DMS79 (cell line): ENCODE data around the gene SLIT3.
A peak's percentile ranks its signal among the peaks of the same experiment; 100 is the strongest.

Experiments
- DNase-seq: peaks from one replicate; lab custom pipeline; 2025; lab: John Stamatoyannopoulos, UW

SLIT3 gene

DNA sequence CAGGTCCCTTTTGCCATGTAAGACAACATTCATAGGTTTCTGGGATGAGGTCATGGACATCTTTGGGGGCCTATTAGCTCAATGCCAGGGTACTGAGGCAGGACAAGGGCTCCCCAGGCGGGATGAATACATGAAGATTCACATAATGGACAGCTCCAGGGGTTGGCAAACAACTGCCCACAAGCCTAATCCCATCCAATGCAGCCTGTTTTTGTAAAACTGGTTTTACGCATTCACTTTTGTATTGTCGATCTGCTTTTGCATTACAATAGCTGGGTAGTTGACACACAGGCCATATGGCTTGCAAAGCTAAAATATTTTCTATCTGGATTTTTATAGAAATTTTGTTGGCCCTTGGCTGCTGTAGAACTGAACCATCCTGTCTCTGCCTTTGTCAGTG, 473.3 kb downstream of the SLIT3 start:
- DNase-seq = no peak

GRCh38 chr5:168826246-168826725, 474.7 kb downstream of the SLIT3 start:
- DNase-seq = no peak

- no peak for DNase-seq
Measured at GRCh38 chr5:168822745-168823281, 478.1 kb downstream of the SLIT3 start.

DNA sequence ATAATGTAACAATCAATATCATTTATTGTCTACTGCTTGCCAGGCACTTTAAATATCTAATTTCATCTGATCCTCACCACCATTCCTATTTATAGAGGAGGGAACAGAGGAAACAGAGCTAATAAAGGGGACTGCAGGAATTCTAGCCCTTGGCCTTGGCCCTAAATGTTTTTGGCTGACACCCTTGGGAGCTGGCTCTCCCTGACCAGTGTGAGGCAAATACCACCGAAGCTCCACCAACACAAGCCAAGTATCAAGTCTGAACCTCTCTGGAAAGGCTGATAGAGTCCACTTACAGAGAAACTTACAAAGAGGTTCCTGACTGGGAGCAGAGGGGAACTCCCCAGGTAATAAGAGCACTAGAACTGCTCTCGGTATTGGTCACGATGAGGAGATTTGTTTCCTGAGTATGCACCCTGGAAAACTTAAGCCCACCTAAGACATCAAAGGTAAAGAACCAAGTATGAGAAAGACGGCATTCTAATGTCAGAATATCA, 478.6 kb downstream of the SLIT3 start:
- DNase-seq = no peak

GRCh38 chr5:168820874-168821273, 480.1 kb downstream of the SLIT3 start:
- no peak for DNase-seq

GRCh38 chr5:168819004-168819621, 481.8 kb downstream of the SLIT3 start:
- peak; percentile 24 for DNase-seq

GRCh38 chr5:168818558-168818957, 482.4 kb downstream of the SLIT3 start:
- DNase-seq = peak; percentile 61

GRCh38 chr5:168817591-168817990, 483.3 kb downstream of the SLIT3 start:
- no peak for DNase-seq

GRCh38 chr5:168816661-168817060, 484.3 kb downstream of the SLIT3 start:
- DNase-seq = no peak

GRCh38 chr5:168813184-168813968, 487.6 kb downstream of the SLIT3 start:
- no peak for DNase-seq

GRCh38 chr5:168810641-168811040, 490.3 kb downstream of the SLIT3 start:
- DNase-seq = no peak

GRCh38 chr5:168809218-168809617, 491.7 kb downstream of the SLIT3 start:
- no peak for DNase-seq

DNA sequence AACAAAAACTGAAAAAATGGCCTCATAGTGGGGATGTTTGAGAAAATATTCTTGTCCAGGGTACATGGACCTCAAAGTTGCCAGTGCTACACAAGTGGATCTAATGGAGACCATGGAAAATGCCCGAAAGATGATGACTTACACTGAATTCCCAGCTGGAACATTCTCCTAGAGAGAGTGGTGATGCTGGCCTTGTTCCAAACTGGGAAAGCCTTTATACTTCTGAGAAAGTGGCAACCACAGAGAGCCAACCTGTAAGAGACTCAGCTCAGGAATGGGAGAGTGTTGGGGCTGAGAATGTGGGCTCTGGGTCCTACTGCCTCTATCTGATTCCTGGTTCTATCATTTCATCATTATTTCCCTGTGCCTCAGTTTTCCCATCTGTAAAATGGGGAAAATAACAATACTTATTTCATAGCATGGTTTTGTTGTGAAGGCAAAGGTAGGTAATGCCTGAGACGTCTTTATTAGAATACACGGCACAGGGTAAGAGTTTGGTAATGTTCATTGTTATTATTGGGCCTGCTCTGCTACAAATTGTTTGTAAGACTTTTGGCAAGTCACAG, 492.8 kb downstream of the SLIT3 start:
- no peak for DNase-seq

DNA sequence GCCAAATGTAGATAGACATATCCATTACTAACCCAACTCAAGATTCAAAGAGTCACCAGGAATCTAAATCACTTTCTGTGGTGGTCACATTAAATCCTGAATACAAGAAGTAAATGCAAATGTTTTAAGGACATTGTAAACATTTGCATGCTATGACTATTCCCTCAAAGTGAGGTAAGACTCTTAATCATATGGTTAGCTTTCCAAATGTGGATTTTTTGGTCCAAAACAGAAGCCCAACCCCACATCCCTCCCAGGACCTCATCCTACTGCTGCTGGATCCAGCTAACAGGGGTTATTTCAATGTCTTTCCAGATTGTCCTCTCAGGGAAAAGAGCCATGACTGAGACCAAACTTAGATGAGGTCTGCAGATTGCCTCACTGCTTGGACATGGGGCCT, 493.7 kb downstream of the SLIT3 start:
- DNase-seq = no peak

DNA sequence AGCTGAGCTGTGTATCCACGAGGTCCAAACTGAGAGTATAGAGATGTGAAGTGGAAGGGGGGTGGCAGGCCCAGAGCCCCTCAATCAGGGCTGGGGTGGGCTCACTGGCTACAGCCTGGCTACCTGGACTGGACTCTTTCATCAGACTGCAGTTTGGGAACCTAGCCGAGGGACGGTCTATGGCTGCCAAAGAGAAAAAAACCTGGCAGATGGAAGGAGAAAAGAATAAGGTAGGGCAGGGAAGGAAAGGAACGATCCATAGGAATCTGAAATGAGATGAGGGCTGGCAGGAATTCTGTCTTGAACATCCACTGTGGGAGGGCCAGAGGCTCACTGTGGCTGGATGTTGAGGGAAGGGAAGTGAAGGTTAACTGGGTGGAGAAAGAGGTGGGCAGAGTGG, 497.4 kb downstream of the SLIT3 start:
- DNase-seq = no peak

DNA sequence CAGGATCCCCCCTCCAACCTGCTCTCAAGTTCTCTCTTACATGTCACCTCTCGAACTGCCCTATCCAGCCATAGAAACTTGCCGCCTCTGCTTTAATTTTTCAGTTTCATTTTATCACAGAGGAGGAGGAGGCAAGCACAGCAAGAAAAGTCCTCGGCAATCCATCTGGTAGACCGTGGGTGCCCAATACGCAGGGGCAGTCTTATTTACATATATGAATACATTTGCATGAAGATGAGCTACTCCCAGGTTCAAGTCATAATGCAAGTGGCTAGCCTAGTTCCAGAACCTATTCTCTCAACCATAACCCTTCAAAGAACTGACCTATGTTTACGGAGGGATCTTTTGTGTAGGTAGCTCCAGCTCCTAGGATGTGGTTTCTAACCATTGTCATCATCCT, 498.6 kb downstream of the SLIT3 start:
- DNase-seq = no peak

DNA sequence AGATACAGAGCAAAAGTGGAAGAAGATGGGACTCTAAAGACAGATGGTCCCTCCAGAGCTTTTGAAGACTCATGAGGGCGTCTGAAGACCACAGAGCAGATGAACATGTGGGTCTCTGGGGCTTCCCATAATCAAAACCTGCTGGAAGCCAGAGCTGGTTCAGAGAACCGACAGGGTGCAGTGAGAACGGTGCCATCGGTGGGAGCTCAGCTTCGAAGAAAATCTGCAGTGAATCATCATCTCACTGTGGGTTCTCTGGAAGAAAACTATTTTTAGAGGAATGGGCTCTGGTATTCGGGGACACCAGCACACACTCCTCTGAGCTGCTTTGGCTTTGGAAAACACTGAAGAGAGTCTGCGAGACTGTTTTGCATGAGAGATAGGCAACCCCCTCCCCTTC, 499.4 kb downstream of the SLIT3 start:
- DNase-seq = no peak

GRCh38 chr5:168800701-168801100, 500.2 kb downstream of the SLIT3 start:
- DNase-seq = no peak

- DNase-seq = no peak
Measured at GRCh38 chr5:168798065-168799023, 502.6 kb downstream of the SLIT3 start.

GRCh38 chr5:168796593-168797580, 504.1 kb downstream of the SLIT3 start:
- DNase-seq = no peak
